Midbrain (tissue), 1 donor: ENCODE results near the gene RAB22A.
"Not testable (repeated sequence)": the region's sequence is repeated elsewhere in the genome, so short reads cannot be mapped to it uniquely, and the experiment has no call there.

Experiments
- DNase-seq: peaks from one replicate; lab custom pipeline; 2025; lab: John Stamatoyannopoulos, UW

Gene RAB22A

DNA sequence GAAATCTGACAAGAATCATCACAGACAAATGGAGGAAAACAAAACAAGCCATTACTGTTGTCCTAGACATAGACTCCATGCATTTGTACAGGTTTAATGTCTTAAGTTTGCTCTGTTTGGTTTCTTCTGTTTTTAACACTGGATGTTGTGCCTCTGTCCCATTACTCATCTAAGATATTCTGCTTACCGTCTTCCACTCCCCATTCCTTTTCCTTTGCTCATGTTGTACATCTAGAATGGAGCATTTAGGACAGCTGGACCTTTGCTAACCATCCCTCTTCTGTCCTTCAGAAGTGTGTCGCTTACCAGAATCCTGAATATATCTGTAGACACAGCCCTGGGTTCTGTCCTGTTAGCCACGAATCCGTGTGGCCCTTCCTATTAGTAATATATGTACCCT lies 35.2 kb downstream of the RAB22A start:
- no peak for DNase-seq

- DNase-seq, result no peak
These were observed 40.1 kb downstream of the RAB22A start for GRCh38 chr20:58349570-58349969.

- DNase-seq, result no peak
These were observed 43.0 kb downstream of the RAB22A start for GRCh38 chr20:58352468-58352867.

DNA sequence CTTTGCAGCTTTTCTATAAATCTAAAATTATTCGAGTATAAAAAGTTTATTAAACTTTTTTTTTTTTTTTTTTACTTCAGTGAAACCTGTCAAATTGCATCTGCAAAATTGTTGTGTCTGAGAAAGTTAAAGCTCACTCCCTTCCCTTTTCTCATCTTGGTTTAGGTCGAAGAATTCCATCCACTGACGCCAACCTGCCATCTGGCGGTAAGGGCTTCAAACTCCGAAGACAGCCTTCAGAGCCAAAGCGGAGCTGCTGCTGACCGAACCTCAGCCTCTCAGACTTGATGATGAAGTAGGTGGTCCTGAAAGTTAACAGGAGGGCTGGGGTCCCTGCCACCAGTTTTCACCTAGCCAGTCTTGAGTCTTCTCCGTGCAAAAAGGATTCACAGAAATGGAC lies 49.9 kb downstream of the RAB22A start:
- no peak for DNase-seq

GRCh38 chr20:58360936-58361335 lies 51.4 kb downstream of the RAB22A start:
- no peak for DNase-seq

DNA sequence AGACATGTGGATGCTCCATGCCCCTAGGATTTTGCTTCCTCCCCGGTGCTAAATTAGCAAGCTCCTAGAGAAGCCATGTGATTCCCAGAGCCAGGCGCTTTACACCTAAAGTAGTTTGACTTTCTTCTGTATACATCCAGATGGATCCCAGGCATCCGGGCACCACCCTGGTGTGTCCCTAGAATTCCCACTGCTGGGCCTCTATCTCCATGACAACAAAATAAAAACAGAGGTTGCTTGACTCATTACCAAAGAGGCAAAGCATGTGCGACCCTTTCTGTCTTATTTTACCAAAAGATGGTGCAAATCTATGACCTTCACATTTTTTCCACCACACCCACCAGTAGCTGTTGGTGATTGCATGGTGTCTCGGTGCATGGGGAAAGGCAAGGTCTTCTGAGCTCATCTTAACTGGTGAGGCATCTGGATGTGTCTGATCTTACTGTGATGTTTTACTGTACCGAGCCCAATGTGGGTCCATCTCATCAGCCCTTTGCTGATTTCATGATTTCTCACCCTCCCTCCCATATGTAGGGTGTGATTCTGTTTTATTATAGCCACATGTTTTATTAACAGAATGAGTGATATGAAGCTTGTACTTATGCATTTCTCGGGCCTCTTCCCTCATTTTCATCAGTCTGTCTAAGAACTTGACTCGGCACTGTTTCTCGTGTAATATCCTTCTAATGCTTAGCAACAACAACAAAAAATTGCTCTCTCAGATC lies 52.1 kb downstream of the RAB22A start:
- DNase-seq, result no peak

DNA sequence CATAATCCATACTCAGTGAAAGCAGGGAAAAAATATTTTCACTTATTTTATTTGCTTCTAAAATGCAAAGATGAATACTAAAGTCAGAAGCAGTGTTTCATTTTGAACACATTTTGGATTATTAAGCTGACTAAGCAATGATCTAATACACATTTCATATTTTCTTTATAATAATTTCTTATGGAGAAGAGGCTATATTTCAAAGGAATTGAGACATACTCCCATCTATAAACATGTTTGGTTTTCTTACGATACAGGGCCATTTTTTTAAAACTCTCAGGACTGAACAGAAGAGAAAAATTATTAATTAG lies 52.6 kb downstream of the RAB22A start:
- DNase-seq, result no peak

DNA sequence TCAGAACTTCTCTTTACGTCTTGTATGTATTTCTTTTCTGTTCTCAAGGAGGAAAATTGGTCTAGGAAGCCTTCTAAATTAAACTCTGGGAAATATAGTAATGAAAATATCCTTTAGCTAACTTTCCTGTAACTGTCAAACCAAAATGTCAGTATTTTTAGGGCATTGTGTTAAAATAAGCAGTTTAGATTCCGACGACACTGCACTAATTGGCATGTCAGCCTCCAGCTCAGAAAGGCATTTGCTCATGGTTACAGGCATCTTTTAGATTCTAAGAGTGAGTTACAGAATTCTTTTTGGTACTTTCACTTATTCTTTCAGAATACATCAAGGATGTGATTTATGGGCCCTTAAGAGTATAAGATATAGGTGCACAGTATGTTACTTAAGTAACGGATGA lies 53.5 kb downstream of the RAB22A start:
- no peak for DNase-seq

- no peak for DNase-seq
These were observed 57.4 kb downstream of the RAB22A start for GRCh38 chr20:58366866-58367265.

- no peak for DNase-seq
These were observed 63.3 kb downstream of the RAB22A start for GRCh38 chr20:58372806-58373205.

DNA sequence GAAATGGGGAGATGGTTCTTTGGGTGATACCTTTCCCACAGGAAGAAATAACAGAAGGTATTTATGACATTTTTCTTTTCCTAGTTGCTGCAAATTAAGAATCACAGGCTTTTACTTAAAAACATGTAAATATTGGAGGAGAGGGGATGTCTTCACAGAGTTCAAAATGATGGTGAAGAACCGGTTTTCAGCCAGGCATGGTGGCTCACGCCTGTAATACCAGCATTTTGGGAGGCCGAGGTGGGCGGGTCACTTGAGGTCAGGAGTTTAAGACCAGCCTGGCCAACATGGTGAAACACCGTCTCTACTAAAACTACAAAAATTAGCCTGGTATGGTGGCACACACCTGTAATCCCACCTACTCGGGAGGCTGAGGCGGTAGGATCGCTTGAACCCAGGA lies 63.8 kb downstream of the RAB22A start:
- DNase-seq, result not testable (repeated sequence)

DNA sequence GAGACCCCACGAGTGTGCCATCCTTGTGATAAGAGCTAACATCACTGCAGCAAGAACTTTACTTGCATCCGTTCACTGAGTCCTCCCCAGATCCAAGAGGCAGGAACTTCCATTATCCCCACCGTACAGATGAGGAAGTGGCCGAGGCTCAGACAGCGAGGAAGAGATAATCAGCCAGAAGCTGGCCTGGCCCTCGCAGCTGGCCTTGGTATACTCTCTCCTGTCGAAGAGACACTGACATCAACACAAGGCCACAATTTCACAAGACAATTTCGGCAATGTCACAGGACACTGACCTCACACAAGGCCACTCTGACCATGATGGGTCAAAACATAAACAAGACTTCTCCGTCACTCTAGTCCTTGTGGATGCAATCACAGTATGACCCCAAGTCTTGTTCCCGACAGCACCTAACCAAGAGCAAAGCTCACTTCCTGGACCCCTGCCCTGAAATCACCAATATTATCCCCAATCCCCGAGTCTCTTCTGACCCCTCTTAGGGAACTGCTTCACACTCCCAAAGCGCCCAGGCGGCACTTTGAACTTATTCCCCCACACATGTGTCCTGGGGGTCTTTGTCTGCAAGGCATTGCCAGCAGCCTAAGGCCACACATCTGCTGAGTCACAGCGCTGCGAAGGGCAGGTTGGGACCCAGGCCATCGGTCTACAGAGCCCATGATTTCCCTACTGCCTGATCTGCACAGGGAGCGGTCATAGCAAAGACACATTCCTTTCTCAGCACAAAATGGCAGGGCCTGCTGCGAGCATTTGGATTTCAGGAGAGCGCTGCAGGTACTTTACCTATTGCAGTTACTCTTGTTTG lies 64.7 kb downstream of the RAB22A start:
- DNase-seq, result no peak

- DNase-seq, result no peak
These were observed 65.6 kb downstream of the RAB22A start for GRCh38 chr20:58374906-58375758.

- DNase-seq, result no peak
These were observed 66.3 kb downstream of the RAB22A start for GRCh38 chr20:58375759-58376352.

GRCh38 chr20:58377017-58377416 lies 67.5 kb downstream of the RAB22A start:
- no peak for DNase-seq

DNA sequence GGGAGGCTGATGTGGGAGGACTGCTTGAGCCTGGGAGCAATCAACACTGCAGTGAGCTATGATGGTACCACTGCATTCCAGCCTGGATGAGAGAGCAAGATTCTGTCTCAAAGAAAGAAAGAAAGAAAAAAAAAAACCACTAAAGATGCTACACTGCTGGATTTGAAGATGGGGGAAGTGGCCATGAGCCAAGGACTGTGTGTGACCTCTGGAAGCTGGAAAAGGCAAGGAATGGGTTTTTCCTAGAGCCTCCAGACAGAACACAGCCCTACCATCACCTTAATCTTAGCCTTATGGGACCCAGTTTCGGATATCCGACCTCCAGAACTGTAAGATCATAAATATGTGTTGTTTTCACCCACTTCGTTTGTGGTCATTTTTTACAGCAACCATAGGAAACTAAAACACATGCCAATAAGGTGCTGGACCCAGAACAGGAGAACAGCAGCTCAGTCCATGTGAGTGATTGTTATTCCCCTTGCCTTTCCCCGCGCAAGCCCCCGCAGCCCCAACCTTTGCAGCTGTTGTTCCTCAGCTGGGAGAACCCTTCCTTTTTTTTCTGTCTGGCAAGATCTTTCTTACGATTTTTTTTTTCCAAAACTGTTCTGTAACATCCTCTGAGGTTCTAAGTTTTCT lies 68.4 kb downstream of the RAB22A start:
- DNase-seq, result no peak

- no peak for DNase-seq
These were observed 69.2 kb downstream of the RAB22A start for GRCh38 chr20:58378704-58379103.

DNA sequence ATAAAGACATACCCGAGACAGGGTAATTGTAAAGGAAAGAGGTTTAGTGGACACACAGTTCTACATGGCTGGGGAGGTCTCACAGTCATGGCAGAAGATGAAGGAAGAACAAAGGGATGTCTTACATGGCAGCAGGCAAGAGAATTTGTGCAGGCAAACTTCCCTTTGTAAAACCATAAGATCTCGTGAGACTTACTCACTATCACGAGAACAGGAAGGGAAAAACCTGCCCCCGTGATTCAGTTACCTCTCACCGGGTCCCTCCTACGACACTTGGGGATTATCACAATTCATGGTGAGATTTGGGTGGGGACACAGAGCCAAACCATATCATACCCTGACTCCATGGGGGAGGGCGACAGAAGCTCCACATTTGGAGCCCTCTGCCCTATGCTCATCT lies 72.1 kb downstream of the RAB22A start:
- DNase-seq, result no peak

GRCh38 chr20:58382096-58382495 lies 72.6 kb downstream of the RAB22A start:
- no peak for DNase-seq

DNA sequence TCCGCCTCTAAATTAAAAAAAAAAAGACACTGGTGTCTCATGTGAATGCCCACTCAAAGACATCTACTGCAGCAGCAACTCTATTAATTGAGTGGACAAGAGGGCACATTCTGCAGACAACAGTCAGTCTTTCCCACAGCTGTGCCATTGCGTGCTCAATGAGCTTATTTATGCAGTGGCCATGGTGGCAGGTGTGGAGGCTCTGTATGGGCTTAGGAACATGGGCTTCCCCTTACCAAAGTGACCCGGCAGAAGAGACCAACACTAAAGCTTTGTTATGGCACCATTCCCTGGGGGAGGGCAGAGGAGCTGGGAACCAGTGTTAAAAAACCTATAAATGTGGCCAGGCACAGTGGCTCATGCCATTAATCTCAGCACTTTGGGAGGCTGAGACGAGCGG lies 75.3 kb downstream of the RAB22A start:
- no peak for DNase-seq

- no peak for DNase-seq
These were observed 78.6 kb downstream of the RAB22A start for GRCh38 chr20:58388028-58388601.
